HG02610 (cell line): Measurements from ENCODE around the gene CYB561D1.

Source experiments
- ATAC-seq: cut with Tn5 transposase; IDR thresholded peaks from one replicate; pipeline ENCODE4 v1.9.1; 2021; ENCODE audit warnings: mild to moderate bottlenecking, moderate library complexity; ENCODE audit not compliant: unreplicated experiment

The CYB561D1 gene

GRCh38 chr1:109546311-109547109 lies 52.6 kb downstream of the CYB561D1 start:
- peak; percentile 43 for ATAC-seq

GRCh38 chr1:109547463-109548320 lies 53.8 kb downstream of the CYB561D1 start:
- peak; percentile 8 for ATAC-seq

- peak; percentile 90 for ATAC-seq
Measured at GRCh38 chr1:109548321-109549267, 54.7 kb downstream of the CYB561D1 start, which contains the start of gene GNAI3. Gene GNAI3, plus strand, starts transcription at chr1:109548615. Its CDS starts 106 bp downstream, at chr1:109548721.
